Caco-2 (cell line): ENCODE measurements around the gene FBXW7. TPM values are rescaled to one million over a fixed set of nuclear protein-coding genes. Genes with fewer than 3 reads are reported as not detected.

Source experiments
- BruUV-seq: library from RNA; stranded (reverse); fragments of 400-500 nt; replicated peaks from 2 replicates; lab custom pipeline; 2021; lab: Mats Ljungman, UMichigan
- CTCF ChIA-PET: fragments of 300-600 bp; sonication (Branson Sonifier 250); formaldehyde crosslinking; loops from one replicate; lab custom pipeline; 2022; ENCODE audit warnings: antibody characterized with exemption; lab: Charles Lee
- POLR2A ChIA-PET: fragments of 300-600 bp; sonication (Branson Sonifier 250); formaldehyde crosslinking; loops from one replicate; lab custom pipeline; 2022; ENCODE audit warnings: antibody characterized with exemption; lab: Charles Lee
- DNase-seq, 2 experiments: peaks; one replicate each; pipeline versions ENCODE4 v3.0.0 to v3.0.0-alpha.2; 2020 to 2022
- H3K27me3 ChIP-seq: replicated peaks from 2 replicates; pipeline ENCODE4 v1.6.0; 2011; ENCODE audit warnings: low read length; ENCODE audit not compliant: control insufficient read depth, insufficient read depth
- H3K36me3 ChIP-seq: 2 replicates; pipeline ENCODE4 v1.5.1; 2011; ENCODE audit warnings: low read length; ENCODE audit not compliant: control insufficient read depth, insufficient read depth
- H3K4me1 ChIP-seq: fragments of 250-450 bp; sonication (Bioruptor Pico); 2 replicates; pipeline ENCODE4 v1.5.1; 2020; ENCODE audit warnings: mild to moderate bottlenecking
- H3K4me3 ChIP-seq: 2 replicates; pipeline ENCODE4 v1.5.1; 2011; ENCODE audit warnings: low read depth, mild to moderate bottlenecking, control low read depth, low read length
- H3K9me3 ChIP-seq: fragments of 250-450 bp; sonication (Bioruptor Pico); 2 replicates; pipeline ENCODE4 v1.5.1; 2020; ENCODE audit warnings: mild to moderate bottlenecking, moderate library complexity
- H3K27ac Mint-ChIP-seq: one replicate; pipeline ENCODE4 v1.8.0; 2022; ENCODE audit warnings: mixed read lengths; ENCODE audit not compliant: unreplicated experiment
- H3K27me3 Mint-ChIP-seq: one replicate; pipeline ENCODE4 v1.8.0; 2022; ENCODE audit warnings: mixed read lengths; ENCODE audit not compliant: insufficient read depth, unreplicated experiment
- H3K36me3 Mint-ChIP-seq: one replicate; pipeline ENCODE4 v1.8.0; 2022; ENCODE audit warnings: mild to moderate bottlenecking, mixed read lengths; ENCODE audit not compliant: insufficient read depth, unreplicated experiment
- H3K4me1 Mint-ChIP-seq: one replicate; pipeline ENCODE4 v1.8.0; 2022; ENCODE audit warnings: low read depth, mixed read lengths; ENCODE audit not compliant: unreplicated experiment
- H3K4me3 Mint-ChIP-seq: one replicate; pipeline ENCODE4 v1.8.0; 2022; ENCODE audit warnings: mild to moderate bottlenecking, moderate library complexity, mixed read lengths; ENCODE audit not compliant: unreplicated experiment
- H3K9me3 Mint-ChIP-seq: one replicate; pipeline ENCODE4 v1.8.0; 2022; ENCODE audit warnings: mixed read lengths; ENCODE audit not compliant: unreplicated experiment
- intact Hi-C: fragments of 100-400 bp; cut with micrococcal nuclease; formaldehyde crosslinking; loops from one replicate; pipeline ENCODE4 v1.10.0; 2022; ENCODE audit not compliant: unreplicated experiment
- total RNA-seq: library from RNA; stranded (reverse); gene quantifications from 2 replicates; pipeline ENCODE4 v1.2.3, GENCODE V29; 2022
- TF ChIP-seq, protein P1 (sequence below), 2 experiments: fragments of 200-600 bp in 1 of 2; IDR thresholded peaks; 1 replicate in 1 of 2; 2 replicates in 1 of 2; pipeline versions ENCODE4 v1.5.1 to v1.8.0; 2011 to 2022; ENCODE audit warnings: antibody characterized with exemption in 1 of 2, control low read depth in 1 of 2, inconsistent platforms in 1 of 2, low read depth in 1 of 2, low read length in 1 of 2, mild to moderate bottlenecking in 1 of 2, moderate library complexity in 1 of 2; ENCODE audit not compliant: insufficient read depth in 1 of 2, severe bottlenecking in 1 of 2, unreplicated experiment in 1 of 2

FBXW7 gene
- total RNA-seq, 1 experiment from 2014 or later: 34.1 TPM

DNA sequence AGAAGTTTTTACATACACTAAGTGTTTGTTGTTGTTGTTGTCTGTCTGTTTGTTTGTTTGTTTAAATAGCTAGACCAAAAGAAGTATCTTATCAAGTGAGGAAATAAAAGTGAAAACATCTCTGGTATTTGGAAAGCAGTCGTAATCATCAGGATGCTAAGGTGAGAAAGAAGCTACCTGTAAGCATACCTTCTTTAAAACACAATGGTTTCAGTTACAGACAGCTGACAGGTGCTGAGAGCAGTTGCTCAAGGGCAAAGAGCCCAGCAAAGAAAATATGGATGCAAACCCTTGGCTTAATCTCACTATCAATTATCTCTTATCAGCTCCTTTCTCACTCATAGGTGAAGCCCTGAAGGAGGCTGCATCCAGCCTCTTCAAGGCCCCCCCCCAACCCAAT lies 42.8 kb upstream of the FBXW7 start:
- Mint-ChIP-seq H3K9me3 (peaks cover 2% of the 10 kb centered on the region), H3K4me1 (peaks cover 25% of the 10 kb centered on the region), H3K27me3 (no peaks in the 10 kb centered on the region), H3K36me3 (no peaks in the 10 kb centered on the region), H3K27ac (no peak overlapping the region), H3K4me3 (no peak overlapping the region)
- H3K4me3 ChIP-seq: no peak overlapping the region
- ChIA-PET POLR2A (no interaction called here), CTCF (no interaction called here)
- H3K9me3 ChIP-seq: no peaks in the 10 kb centered on the region
- H3K4me1 ChIP-seq: peaks cover 24% of the 10 kb centered on the region
- no TSS peak for BruUV-seq
- intact Hi-C loops: no loop called here
- DNase-seq: no peak
- H3K27me3 ChIP-seq: no peaks in the 10 kb centered on the region
- TF ChIP-seq, protein P1, sequence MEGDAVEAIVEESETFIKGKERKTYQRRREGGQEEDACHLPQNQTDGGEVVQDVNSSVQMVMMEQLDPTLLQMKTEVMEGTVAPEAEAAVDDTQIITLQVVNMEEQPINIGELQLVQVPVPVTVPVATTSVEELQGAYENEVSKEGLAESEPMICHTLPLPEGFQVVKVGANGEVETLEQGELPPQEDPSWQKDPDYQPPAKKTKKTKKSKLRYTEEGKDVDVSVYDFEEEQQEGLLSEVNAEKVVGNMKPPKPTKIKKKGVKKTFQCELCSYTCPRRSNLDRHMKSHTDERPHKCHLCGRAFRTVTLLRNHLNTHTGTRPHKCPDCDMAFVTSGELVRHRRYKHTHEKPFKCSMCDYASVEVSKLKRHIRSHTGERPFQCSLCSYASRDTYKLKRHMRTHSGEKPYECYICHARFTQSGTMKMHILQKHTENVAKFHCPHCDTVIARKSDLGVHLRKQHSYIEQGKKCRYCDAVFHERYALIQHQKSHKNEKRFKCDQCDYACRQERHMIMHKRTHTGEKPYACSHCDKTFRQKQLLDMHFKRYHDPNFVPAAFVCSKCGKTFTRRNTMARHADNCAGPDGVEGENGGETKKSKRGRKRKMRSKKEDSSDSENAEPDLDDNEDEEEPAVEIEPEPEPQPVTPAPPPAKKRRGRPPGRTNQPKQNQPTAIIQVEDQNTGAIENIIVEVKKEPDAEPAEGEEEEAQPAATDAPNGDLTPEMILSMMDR (IDR thresholded peaks at IDR 0.05; ENCODE audit: insufficient read depth in 1 of 2, low read depth in 1 of 2, low read length in 1 of 2, severe bottlenecking in 1 of 2, unreplicated experiment in 1 of 2): no peak
- no peaks in the 10 kb centered on the region for H3K36me3 ChIP-seq

- peaks cover 27% of the 10 kb centered on the region for H3K4me1 ChIP-seq
- POLR2A ChIA-PET: no interaction called here
- H3K4me3 ChIP-seq: no peak overlapping the region
- TF ChIP-seq, protein P1 (IDR thresholded peaks at IDR 0.05; ENCODE audit: insufficient read depth in 1 of 2, low read depth in 1 of 2, low read length in 1 of 2, severe bottlenecking in 1 of 2, unreplicated experiment in 1 of 2): no peak
- no TSS peak for BruUV-seq
- intact Hi-C loops: no loop called here
- H3K36me3 ChIP-seq: no peaks in the 10 kb centered on the region
- peaks cover 33% of the 10 kb centered on the region for H3K4me1 Mint-ChIP-seq
- CTCF ChIA-PET: no interaction called here
- no peaks in the 10 kb centered on the region for H3K36me3 Mint-ChIP-seq
- DNase-seq: no peak
- peaks cover 10% of the 10 kb centered on the region for H3K9me3 Mint-ChIP-seq
- no peaks in the 10 kb centered on the region for H3K9me3 ChIP-seq
- no peaks in the 10 kb centered on the region for H3K27me3 Mint-ChIP-seq
- no peak overlapping the region for H3K27ac Mint-ChIP-seq
- no peak overlapping the region for H3K4me3 Mint-ChIP-seq
- H3K27me3 ChIP-seq: no peaks in the 10 kb centered on the region
These were observed 42.0 kb upstream of the FBXW7 start for GRCh38 chr4:152577708-152578396.

DNA sequence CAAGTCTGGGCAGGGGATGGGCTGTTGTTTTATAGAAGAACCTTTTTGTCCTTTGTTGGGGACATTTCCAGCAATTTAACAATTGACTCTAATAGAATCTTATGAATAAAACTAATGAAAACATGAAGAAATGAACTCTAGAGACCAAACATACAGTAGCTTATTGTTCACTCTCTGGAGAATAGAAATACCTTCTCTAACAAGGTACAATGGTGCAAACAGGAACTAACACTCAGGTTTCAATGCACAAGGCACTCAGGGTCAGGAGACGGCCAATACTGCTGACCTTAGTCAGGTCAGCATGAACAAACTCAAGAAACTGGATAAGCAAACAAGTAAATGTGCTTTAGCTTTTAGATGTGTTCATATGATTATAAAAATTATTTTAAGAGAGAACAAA lies 39.6 kb upstream of the FBXW7 start:
- intact Hi-C loops: no loop called here
- H3K4me3 Mint-ChIP-seq: no peak overlapping the region
- ChIA-PET CTCF (no interaction called here), POLR2A (no interaction called here)
- peaks cover 29% of the 10 kb centered on the region for H3K4me1 Mint-ChIP-seq
- no TSS peak for BruUV-seq
- peaks cover 25% of the 10 kb centered on the region for H3K4me1 ChIP-seq
- no peaks in the 10 kb centered on the region for H3K27me3 ChIP-seq
- DNase-seq: no peak
- no peaks in the 10 kb centered on the region for H3K9me3 ChIP-seq
- H3K36me3 Mint-ChIP-seq: no peaks in the 10 kb centered on the region
- H3K9me3 Mint-ChIP-seq: peaks cover 10% of the 10 kb centered on the region
- H3K27me3 Mint-ChIP-seq: no peaks in the 10 kb centered on the region
- H3K36me3 ChIP-seq: no peaks in the 10 kb centered on the region
- H3K4me3 ChIP-seq: no peak overlapping the region
- no peak overlapping the region for H3K27ac Mint-ChIP-seq
- TF ChIP-seq, protein P1 (IDR thresholded peaks at IDR 0.05; ENCODE audit: insufficient read depth in 1 of 2, low read depth in 1 of 2, low read length in 1 of 2, severe bottlenecking in 1 of 2, unreplicated experiment in 1 of 2): no peak
